Measurements from ENCODE around the gene GLS.

GLS gene

DNA sequence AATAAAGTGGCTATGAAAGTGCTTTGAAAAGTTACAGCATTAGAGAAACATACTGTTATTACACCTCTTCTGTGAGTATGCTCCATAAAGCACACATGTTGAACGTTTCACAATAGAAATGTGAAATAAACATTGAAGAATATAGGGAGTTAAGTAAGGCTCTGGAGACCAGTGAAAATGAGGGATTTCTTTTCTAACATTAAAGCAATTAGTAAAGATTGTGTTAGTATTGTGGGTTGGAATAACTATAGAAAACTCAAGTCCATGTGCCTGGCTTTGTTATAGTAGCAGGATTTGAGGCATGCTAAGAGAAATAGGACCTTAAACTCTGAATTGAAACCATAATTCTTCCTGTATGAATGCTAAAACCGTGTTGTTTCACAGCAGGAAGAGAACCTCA, 63.1 kb downstream of the GLS start:
- peaks cover 28% of the 10 kb centered on the region for H3K4me1 ChIP-seq (ENCODE audit: insufficient read depth, low read length, poor library complexity, severe bottlenecking)
- peaks cover 9% of the 10 kb centered on the region; the same call in 1 of the 2 replicates for H3F3A ChIP-seq (ENCODE audit: low read depth)

DNA sequence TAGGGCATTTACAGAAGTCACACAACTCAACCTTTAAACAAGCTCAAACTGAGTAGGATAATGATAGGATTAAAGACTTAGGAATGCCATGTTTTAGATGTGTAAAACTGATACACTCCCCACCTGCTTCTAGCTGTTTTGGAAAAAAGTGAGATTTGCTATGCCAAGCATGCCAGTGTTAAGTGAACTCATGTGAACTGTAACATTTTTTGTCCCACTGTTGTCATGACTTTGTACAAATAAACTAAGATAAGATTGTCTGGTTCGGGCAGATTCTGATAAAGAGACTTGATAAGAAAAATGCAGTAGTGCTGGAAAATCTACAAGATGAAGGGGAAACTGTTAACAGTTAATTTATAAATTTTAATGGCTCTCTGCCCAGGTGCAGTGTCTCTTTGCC, 66.5 kb downstream of the GLS start:
- H3K4me2 ChIP-seq (ENCODE audit: low read depth, low read length, poor library complexity, severe bottlenecking) = peak overlapping the region; percentile 61
- no peaks in the 10 kb centered on the region for H4K20me1 ChIP-seq (ENCODE audit: insufficient read depth, low read length, poor library complexity, severe bottlenecking)
- H3K4me3 ChIP-seq (ENCODE audit: low read length, poor library complexity, severe bottlenecking) = no peak overlapping the region
- no peak overlapping the region for H2AFZ ChIP-seq (ENCODE audit: low read length)
- H3K36me3 ChIP-seq (ENCODE audit: insufficient read depth, low read length) = no peaks in the 10 kb centered on the region
- TF ChIP-seq, protein P1, sequence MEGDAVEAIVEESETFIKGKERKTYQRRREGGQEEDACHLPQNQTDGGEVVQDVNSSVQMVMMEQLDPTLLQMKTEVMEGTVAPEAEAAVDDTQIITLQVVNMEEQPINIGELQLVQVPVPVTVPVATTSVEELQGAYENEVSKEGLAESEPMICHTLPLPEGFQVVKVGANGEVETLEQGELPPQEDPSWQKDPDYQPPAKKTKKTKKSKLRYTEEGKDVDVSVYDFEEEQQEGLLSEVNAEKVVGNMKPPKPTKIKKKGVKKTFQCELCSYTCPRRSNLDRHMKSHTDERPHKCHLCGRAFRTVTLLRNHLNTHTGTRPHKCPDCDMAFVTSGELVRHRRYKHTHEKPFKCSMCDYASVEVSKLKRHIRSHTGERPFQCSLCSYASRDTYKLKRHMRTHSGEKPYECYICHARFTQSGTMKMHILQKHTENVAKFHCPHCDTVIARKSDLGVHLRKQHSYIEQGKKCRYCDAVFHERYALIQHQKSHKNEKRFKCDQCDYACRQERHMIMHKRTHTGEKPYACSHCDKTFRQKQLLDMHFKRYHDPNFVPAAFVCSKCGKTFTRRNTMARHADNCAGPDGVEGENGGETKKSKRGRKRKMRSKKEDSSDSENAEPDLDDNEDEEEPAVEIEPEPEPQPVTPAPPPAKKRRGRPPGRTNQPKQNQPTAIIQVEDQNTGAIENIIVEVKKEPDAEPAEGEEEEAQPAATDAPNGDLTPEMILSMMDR (conservative IDR thresholded peaks at IDR 0.05; ENCODE audit: low read length) = no peak
- no peak for TF ChIP-seq EZH2phosphoT487 (IDR thresholded peaks at IDR 0.05; ENCODE audit: borderline replicate concordance)
- peak overlapping the region; percentile 21 for H3K9ac ChIP-seq (ENCODE audit: low read depth, low read length, poor library complexity, severe bottlenecking)
- H3K79me2 ChIP-seq (ENCODE audit: insufficient read depth, low read length) = no peaks in the 10 kb centered on the region
- H3K9me2 ChIP-seq (replicated peaks; ENCODE audit: low read depth, low read length) = no peaks in the 10 kb centered on the region
- 0 out of 2 replicates have a peak, but pooled peaks cover 4% of the 10 kb centered on the region for H3F3A ChIP-seq (ENCODE audit: low read depth)
- H3K27me3 ChIP-seq (ENCODE audit: insufficient read depth, low read length, poor library complexity, severe bottlenecking) = no peaks in the 10 kb centered on the region
- H3K9me3 ChIP-seq (ENCODE audit: insufficient read depth, low read depth, low read length) = no peaks in the 10 kb centered on the region
- peaks cover 26% of the 10 kb centered on the region for H3K4me1 ChIP-seq (ENCODE audit: insufficient read depth, low read length, poor library complexity, severe bottlenecking)

More for the DNA sequence above, 63.1 kb downstream of the GLS start:
- H4K20me1 ChIP-seq (ENCODE audit: insufficient read depth, low read length, poor library complexity, severe bottlenecking) = no peaks in the 10 kb centered on the region
- H3K9me3 ChIP-seq (ENCODE audit: insufficient read depth, low read depth, low read length) = no peaks in the 10 kb centered on the region
- no peak overlapping the region for H2AFZ ChIP-seq (ENCODE audit: low read length)
- H3K9ac ChIP-seq (ENCODE audit: low read depth, low read length, poor library complexity, severe bottlenecking) = no peak overlapping the region
- TF ChIP-seq EZH2phosphoT487 (IDR thresholded peaks at IDR 0.05; ENCODE audit: borderline replicate concordance) = no peak
- TF ChIP-seq, protein P1 (conservative IDR thresholded peaks at IDR 0.05; ENCODE audit: low read length) = no peak
- H3K36me3 ChIP-seq (ENCODE audit: insufficient read depth, low read length) = no peaks in the 10 kb centered on the region
- H3K4me3 ChIP-seq (ENCODE audit: low read length, poor library complexity, severe bottlenecking) = no peak overlapping the region
- no peaks in the 10 kb centered on the region for H3K79me2 ChIP-seq (ENCODE audit: insufficient read depth, low read length)
- no peak overlapping the region for H3K4me2 ChIP-seq (ENCODE audit: low read depth, low read length, poor library complexity, severe bottlenecking)
- no peaks in the 10 kb centered on the region for H3K27me3 ChIP-seq (ENCODE audit: insufficient read depth, low read length, poor library complexity, severe bottlenecking)
- H3K9me2 ChIP-seq (replicated peaks; ENCODE audit: low read depth, low read length) = no peaks in the 10 kb centered on the region

DNA sequence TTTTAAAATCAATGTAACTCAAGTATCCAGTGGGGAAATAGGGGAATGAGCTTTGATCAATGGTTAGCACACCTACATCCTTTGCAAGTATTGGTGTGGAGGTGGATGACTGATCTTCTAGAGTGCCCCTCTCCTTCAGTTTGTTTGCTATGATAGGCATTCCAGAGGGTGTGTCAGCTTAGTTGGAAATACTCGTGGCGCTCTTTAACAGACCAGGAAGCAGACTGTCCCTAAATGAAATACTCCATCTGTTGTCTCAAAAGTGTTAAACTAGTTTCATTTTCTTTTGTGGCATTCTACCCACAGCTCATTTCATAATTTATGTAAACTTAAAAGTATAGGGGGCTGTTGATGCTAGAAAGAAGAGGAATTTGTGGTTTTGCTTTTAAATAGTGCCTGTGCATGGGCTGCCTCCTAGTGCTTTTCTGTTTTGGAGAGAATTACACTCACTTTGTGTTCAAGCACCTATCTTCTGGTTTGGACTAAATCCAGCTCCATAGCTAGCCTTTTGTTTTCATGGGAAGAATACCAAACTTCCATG, 67.2 kb downstream of the GLS start:
- Histone ChIP-seq H4K20me1 (ENCODE audit: insufficient read depth, low read length, poor library complexity, severe bottlenecking) (no peaks in the 10 kb centered on the region), H3K9ac (ENCODE audit: low read depth, low read length, poor library complexity, severe bottlenecking) (peak overlapping the region; percentile 21), H3F3A (ENCODE audit: low read depth) (0 out of 2 replicates have a peak, but pooled peaks cover 4% of the 10 kb centered on the region), H3K9me3 (ENCODE audit: insufficient read depth, low read depth, low read length) (no peaks in the 10 kb centered on the region), H3K9me2 (replicated peaks; ENCODE audit: low read depth, low read length) (no peaks in the 10 kb centered on the region), H3K4me1 (ENCODE audit: insufficient read depth, low read length, poor library complexity, severe bottlenecking) (peaks cover 26% of the 10 kb centered on the region), H3K27me3 (ENCODE audit: insufficient read depth, low read length, poor library complexity, severe bottlenecking) (no peaks in the 10 kb centered on the region), H3K4me3 (ENCODE audit: low read length, poor library complexity, severe bottlenecking) (peak overlapping the region; percentile 28), H3K36me3 (ENCODE audit: insufficient read depth, low read length) (no peaks in the 10 kb centered on the region), H2AFZ (ENCODE audit: low read length) (no peak overlapping the region), H3K4me2 (ENCODE audit: low read depth, low read length, poor library complexity, severe bottlenecking) (peak overlapping the region; percentile 61), H3K79me2 (ENCODE audit: insufficient read depth, low read length) (no peaks in the 10 kb centered on the region)
- TF ChIP-seq EZH2phosphoT487 (IDR thresholded peaks at IDR 0.05; ENCODE audit: borderline replicate concordance) = no peak
- TF ChIP-seq, protein P1 (conservative IDR thresholded peaks at IDR 0.05; ENCODE audit: low read length) = peak; percentile 60

All from Loucy (cell line).